ENCODE measurements around the gene C1QTNF5.
"Not testable (repeated sequence)": the region's sequence is repeated elsewhere in the genome, so short reads cannot be mapped to it uniquely, and the experiment has no call there.

C1QTNF5 gene

GRCh38 chr11:119340335-119341221, at the start of gene C1QTNF5:
TSS of gene C1QTNF5 (minus strand) at chr11:119340883. CDS start at chr11:119340397, 486 bp downstream.
- DNase-seq (ENCODE audit: low read depth in 2 of 2), result no peak

- no peak for DNase-seq (ENCODE audit: low read depth in 2 of 2)
Measured at GRCh38 chr11:119389611-119390254, 49.0 kb upstream of the C1QTNF5 start.

- no peak for DNase-seq (ENCODE audit: low read depth in 2 of 2)
Measured at GRCh38 chr11:119388103-119388502, 47.4 kb upstream of the C1QTNF5 start.

GRCh38 chr11:119384332-119384731, 43.6 kb upstream of the C1QTNF5 start:
- DNase-seq (ENCODE audit: low read depth in 2 of 2), result no peak

GRCh38 chr11:119382513-119382912, 41.8 kb upstream of the C1QTNF5 start:
- not testable (repeated sequence) for DNase-seq (ENCODE audit: low read depth in 2 of 2)

- no peak for DNase-seq (ENCODE audit: low read depth in 2 of 2)
Measured at GRCh38 chr11:119382101-119382500, 41.4 kb upstream of the C1QTNF5 start.

GRCh38 chr11:119381181-119381988, 40.7 kb upstream of the C1QTNF5 start, which contains the start of gene USP2:
TSS of gene USP2 (minus strand) at chr11:119381690. CDS start at chr11:119373480, 8,210 bp downstream.
- peak; percentile 87 to 97 for DNase-seq (ENCODE audit: low read depth in 2 of 2)

GRCh38 chr11:119380827-119381180, 40.1 kb upstream of the C1QTNF5 start:
- no peak for DNase-seq (ENCODE audit: low read depth in 2 of 2)

GRCh38 chr11:119380160-119380826, 39.6 kb upstream of the C1QTNF5 start:
- no peak for DNase-seq (ENCODE audit: low read depth in 2 of 2)

GRCh38 chr11:119378851-119379465, 38.3 kb upstream of the C1QTNF5 start:
- DNase-seq (ENCODE audit: low read depth in 2 of 2), result no peak

GRCh38 chr11:119377961-119378667, 37.4 kb upstream of the C1QTNF5 start:
- no peak for DNase-seq (ENCODE audit: low read depth in 2 of 2)

- no peak for DNase-seq (ENCODE audit: low read depth in 2 of 2)
Measured at GRCh38 chr11:119377112-119377901, 36.6 kb upstream of the C1QTNF5 start.

GRCh38 chr11:119376197-119376847, 35.6 kb upstream of the C1QTNF5 start:
- DNase-seq (ENCODE audit: low read depth in 2 of 2), result no peak

GRCh38 chr11:119375337-119376196, 34.9 kb upstream of the C1QTNF5 start:
- no peak for DNase-seq (ENCODE audit: low read depth in 2 of 2)

GRCh38 chr11:119374632-119375336, 34.1 kb upstream of the C1QTNF5 start:
- DNase-seq (ENCODE audit: low read depth in 2 of 2), result no peak

GRCh38 chr11:119373921-119374631, 33.4 kb upstream of the C1QTNF5 start:
- DNase-seq (ENCODE audit: low read depth in 2 of 2), result no peak
